GM12873 (cell line): Measurements from ENCODE around the gene LARP1B.

Source experiments
- TF ChIP-seq, protein P1 (sequence below): IDR thresholded peaks from 2 replicates; pipeline ENCODE4 v1.5.1; 2012; ENCODE audit warnings: low read depth, mild to moderate bottlenecking, moderate library complexity, low read length, control low read depth; ENCODE audit not compliant: insufficient read depth; ENCODE audit errors: missing control alignments

LARP1B gene

DNA sequence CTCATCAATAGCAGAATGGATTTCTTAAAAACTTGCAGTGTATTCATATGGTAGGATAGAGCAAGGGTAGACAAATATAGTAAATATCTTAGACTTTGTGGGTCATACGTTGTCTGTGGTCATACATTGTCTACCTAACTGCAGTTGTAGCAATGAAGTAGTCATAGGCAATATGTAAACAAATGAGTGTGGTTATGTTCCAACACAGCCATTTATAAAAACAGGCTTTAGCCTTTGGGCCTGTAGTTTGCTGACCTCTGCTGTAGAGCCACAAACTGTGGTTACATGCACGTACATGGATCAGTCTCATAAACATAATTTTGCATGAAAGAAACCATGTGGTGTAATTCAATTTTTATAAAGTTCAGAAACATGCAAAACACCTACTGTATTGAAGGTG is 98.9 kb downstream of the LARP1B start:
- TF ChIP-seq, protein P1, sequence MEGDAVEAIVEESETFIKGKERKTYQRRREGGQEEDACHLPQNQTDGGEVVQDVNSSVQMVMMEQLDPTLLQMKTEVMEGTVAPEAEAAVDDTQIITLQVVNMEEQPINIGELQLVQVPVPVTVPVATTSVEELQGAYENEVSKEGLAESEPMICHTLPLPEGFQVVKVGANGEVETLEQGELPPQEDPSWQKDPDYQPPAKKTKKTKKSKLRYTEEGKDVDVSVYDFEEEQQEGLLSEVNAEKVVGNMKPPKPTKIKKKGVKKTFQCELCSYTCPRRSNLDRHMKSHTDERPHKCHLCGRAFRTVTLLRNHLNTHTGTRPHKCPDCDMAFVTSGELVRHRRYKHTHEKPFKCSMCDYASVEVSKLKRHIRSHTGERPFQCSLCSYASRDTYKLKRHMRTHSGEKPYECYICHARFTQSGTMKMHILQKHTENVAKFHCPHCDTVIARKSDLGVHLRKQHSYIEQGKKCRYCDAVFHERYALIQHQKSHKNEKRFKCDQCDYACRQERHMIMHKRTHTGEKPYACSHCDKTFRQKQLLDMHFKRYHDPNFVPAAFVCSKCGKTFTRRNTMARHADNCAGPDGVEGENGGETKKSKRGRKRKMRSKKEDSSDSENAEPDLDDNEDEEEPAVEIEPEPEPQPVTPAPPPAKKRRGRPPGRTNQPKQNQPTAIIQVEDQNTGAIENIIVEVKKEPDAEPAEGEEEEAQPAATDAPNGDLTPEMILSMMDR: no peak

DNA sequence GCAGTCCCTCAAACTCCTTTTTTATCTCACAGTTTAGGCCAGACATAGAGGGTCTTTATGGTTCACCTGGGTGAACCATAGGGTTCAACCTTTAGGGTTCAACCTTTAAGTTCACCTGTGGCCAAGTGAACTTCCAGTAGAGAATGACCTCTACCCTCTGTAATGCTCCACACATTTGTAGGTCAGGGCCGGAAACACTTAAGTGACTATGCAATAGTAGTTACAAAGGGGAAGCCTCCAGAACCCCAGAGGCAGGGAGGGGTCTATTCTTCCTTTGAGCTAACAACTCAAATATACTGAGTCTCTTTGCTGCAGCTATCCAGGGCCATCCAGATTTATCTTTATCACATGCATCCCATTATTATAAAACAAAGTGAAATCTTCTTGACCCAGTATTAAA is 100.0 kb downstream of the LARP1B start:
- TF ChIP-seq, protein P1: no peak

DNA sequence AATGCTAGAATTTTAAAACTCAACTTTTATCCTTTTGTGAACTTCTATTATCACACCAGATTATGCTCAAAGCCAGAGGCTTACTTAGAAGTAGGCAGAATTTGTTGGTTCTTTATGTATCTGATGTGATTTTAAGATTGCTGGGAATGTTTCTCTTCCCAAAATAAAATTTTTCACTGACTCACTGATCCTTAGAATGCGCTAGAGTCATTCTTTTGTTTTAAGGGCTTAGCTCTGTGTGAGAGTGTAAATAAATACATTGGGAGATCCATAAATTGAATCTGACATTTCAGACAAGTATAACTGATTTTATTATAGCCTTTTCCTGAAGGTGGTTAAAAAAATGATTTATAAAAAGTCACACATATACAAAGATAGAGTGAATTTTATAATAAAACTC is 101.3 kb downstream of the LARP1B start:
- TF ChIP-seq, protein P1: no peak

DNA sequence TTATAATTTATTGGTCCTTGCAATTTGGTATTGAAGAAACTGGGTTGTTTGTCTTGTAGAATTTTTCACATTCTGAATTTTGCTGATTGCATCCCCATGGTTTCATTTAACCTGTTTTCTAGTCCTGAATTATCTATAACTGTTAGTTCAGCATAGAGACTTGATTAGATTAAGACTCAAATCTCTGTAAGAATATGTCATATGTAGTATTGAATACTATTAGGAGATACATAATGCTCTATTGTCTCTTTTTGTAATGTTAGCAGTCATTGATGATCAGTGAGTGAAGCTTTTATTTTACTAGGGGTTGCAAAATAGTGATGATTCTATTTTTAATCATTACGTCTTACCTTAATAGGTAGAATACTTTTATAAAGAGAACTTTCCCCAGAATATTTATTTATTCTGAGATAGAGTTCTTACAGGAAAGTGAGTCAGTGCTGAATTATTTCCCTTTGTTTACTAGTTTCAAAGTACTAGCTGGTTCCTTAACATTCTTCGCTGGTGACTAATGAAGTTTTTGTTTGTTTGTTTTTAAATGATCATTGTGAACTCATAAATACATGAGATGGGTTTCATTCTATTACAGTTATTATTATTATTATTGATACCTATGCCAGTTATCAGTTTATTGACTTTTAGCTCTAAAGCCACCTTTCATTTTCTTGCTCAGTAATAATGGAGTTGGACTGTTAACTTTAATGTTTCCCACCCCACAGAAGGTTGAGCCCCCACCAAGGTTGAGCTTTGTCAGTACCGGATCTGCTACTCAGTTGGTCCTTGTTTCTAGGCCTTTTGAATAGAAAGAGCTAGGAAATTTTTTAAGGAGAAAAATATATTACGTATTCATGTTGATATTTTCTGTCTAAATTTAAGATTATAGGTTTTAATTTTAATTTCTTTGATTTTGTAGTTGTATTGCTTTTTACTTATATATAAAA is 102.3 kb downstream of the LARP1B start:
- TF ChIP-seq, protein P1: no peak

DNA sequence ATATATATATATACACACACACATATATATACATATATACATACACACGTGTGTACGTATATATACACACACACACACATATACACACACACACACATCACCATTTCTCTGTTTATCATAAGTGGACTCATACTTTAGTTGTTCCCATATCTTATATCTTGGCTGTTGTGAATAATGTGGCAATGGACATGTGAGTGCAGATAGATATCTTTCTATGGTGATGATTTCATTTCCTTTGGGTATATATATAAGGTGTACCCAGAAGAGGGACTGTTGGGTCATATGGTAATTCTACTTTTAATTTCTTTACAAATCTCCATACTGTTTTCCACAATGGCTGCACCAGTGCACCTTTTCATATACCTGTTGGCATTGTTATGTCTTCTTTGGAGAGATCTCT is 105.9 kb downstream of the LARP1B start:
- TF ChIP-seq, protein P1: no peak

DNA sequence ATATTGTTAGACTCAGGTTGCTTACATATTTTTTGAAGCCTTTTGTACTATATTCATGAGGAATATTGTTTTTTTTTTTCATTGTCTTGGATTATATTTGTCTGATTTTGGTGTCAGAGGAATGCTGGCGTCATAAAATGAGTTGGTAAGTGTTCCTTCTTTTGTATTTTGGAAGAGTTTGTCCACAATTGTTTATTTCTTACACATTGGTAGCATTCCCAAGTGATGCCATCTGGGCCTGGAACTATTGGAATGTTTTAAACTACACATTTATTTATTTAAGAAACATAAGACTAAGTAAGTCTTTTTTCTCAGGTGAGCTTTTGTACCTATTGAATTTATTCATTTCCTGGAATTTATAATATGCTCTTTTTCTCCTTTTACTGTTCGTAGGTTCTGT is 107.6 kb downstream of the LARP1B start:
- TF ChIP-seq, protein P1: no peak

DNA sequence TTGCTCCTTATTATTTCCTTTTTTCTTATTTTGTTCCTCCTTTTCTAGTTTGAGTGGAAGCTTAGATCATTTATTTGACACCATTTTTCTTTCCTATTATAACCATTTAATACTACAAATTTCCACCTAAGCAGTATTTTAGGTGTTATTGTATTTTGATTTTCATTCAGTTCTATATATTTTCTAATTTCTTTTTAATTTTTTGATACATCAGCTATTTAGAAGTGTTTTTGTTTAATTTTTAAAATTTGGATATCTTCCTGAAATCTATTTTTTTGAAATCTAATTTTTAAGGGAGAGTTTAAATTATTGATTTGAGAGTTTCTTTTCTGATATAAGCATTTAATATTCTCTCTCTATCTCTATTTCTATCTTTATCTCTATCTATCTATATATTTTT is 108.1 kb downstream of the LARP1B start:
- TF ChIP-seq, protein P1: no peak
